SKM-1 treated with dmso at 0.1 percent for 144 hours (cell line): ENCODE results near the gene VTI1A.

Experiments used
- DNase-seq: peaks from one replicate; lab custom pipeline; 2025; ENCODE audit not compliant: unreplicated experiment; lab: John Stamatoyannopoulos, UW

The VTI1A gene

DNA sequence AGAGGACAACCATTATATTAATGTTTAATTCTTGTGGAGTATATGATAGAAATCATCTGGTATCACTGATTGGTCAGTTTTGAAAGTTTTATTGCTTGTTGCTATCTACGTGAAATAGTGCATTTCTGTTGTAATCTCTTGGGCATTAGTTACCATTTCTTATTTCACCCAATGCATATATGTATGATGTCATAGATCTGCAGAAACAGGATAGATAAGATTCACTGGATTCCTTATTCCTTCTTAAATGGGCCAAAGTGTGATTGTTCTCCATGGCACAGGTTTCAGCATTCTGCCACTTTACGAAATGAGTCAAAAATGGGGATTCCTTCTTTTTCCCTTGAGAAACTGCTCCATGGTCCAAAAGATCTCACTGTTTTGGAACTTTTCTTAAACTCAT is 56.6 kb downstream of the VTI1A start:
- DNase-seq, result no peak

DNA sequence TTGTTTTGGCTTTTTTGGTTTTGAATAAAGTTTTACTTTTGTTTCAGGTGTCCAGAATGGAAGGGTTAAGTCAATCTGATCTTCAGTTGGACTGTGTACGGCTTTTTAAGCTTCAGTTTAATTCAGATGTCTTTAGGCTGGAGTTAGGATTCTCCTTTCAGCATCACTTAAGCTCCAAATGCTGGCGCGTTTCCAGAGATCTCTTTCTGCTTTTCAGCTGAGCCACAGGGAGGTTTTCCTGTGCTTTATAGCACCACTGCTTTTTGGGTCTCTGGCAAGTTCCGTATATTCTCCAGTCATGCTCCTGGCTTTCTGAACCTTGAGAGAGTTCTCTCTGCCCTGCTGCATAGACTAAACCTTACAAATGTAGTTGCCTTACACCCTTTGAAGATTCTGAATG is 60.0 kb downstream of the VTI1A start:
- DNase-seq, result no peak

- DNase-seq, result no peak
Observed at GRCh38 chr10:112507988-112508387, 61.0 kb downstream of the VTI1A start.

GRCh38 chr10:112509558-112510291 is 62.7 kb downstream of the VTI1A start:
- DNase-seq, result no peak

GRCh38 chr10:112510384-112510783 is 63.4 kb downstream of the VTI1A start:
- DNase-seq, result no peak

DNA sequence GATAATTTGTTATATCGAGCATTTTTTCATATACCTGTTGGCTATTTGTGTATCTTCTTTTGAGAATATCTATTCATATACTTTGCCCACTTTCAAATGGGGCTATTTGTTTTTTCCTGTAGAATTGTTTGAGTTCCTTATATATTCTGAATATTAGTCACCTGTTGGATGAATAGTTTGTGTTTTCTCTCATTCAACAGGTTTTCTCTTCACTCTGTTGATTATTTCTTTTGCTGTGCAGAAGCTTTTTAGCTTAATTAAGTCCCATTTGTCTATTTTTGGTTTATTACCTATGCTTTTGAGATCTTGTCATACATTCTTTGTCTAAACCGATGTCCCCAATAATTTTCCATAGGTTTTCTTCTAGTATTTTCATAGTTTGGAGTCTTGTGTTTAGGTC is 65.3 kb downstream of the VTI1A start:
- DNase-seq, result no peak

DNA sequence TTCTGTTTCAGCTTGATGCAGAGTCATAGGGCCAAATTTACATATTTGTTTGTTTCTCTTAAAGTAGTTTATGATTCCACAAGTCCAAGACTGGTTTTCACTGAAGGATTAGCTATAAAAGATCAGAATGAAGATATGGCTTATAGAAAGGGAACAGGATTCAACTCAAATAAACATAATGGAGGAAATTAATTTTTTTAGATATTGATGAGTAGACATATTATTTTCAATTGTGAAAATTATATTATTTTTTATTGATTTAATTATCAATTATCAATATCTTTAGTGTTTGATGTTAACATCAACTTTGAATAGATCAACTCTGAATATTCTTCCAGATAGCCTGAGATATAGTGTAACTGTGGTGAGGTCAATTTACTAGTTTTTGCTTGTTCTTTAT is 68.1 kb downstream of the VTI1A start:
- no peak for DNase-seq

DNA sequence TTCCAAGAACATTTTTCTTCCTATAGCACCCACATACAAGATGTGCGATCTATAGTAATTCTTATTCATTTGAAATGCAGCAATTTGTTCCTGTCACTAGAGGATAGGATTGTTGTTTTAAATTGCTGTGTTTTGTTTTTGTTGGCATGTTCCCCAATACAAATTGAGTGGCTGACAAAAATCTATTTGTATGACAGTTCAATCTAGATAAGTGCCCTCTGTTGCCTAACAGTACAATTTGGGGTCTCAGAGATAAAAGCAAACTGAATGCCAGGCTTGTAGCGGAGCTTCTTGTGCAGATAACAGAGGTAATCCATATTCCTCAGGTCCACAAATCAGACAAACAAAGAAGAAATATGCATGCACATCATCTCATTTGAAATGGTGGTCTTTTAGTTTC is 68.8 kb downstream of the VTI1A start:
- DNase-seq, result no peak

- DNase-seq, result no peak
Observed at GRCh38 chr10:112517451-112517862, 70.4 kb downstream of the VTI1A start.

DNA sequence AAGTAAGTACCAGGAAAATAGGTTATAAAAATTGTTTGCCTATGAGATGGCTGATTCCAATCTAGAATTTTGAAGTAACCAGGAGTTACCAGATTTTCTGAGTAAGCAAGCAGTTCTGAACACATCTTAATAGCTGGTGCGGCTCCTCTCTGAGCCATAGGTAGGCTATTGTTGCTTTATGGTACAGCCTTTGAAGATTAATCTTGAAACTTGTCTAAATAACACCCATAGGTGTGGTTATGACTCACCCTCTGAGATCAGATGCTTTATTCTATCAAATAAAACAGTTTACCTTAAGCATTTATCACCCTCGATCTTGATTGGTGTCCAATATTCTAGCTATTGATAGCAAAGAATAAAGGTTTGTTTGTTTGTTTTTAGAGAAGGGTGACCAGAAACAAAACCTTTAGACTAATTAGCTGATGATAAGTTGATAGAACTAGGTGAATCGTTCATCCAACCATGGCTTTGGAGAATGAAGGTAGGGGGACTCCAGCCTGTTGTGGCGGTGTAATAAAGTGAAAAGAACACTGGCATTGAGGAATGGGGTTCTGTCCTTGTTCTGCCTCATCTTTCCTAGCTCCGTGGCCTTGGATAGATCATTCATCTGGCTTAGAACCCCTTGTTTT is 72.2 kb downstream of the VTI1A start:
- DNase-seq, result no peak

DNA sequence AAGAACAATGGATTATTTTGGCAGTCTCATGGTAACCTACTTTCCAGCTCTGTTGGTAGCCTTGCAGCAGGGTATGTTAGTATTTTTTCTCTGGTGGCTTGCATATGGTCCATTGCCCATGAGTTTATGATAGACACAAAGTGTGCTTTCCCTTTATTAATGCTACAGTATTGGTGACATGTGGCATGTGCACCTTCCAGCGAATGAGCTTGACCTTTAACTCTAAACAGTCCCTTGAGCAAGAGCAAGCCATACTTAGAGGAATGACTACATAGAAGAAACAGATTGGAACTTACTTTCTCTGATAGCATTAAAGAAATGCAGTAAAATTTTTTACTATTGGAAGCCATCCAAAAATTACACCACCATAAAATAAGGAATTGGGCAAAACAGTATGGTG is 73.9 kb downstream of the VTI1A start:
- DNase-seq, result no peak

GRCh38 chr10:112524641-112525040 is 77.6 kb downstream of the VTI1A start:
- DNase-seq, result no peak

GRCh38 chr10:112525200-112525599 is 78.2 kb downstream of the VTI1A start:
- DNase-seq, result no peak

GRCh38 chr10:112526139-112526538 is 79.1 kb downstream of the VTI1A start:
- no peak for DNase-seq

DNA sequence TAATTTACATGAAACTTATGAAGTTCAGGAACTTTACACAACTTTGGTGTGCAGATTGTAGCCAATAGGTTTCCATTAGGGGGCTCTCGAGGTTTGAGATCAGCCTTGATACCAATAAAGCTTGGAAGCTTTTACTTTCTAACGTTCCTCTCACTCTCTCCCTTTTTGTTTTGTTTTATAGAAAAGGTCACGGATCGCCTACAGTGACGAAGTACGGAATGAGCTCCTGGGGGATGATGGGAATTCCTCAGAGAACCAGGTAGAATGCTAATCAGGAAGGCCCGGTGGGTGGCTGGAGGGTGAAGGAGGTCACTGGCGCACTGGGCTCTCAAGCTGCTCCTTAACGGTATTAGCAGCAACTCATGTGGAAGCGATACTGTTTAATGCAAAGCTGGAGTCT is 79.9 kb downstream of the VTI1A start:
- no peak for DNase-seq

DNA sequence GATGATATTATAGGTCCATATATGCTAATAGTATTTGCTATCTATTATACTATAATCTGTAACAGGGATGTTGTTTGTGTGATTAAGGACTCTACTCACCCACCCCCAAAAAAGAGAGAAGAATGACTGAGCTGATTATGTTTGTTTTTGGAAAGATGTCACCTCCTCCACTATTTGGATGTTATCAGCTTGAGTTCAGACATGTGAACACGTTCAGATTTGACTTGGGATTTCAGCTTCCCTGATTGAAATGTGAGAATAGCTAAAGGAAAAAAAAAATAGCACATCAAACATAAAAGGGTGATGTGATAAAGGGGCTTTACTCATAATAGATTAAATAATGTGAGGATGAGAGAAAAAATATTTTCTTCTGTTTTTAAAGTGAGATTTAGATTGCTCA is 81.2 kb downstream of the VTI1A start:
- no peak for DNase-seq

GRCh38 chr10:112531421-112531820 is 84.4 kb downstream of the VTI1A start:
- DNase-seq, result no peak

GRCh38 chr10:112532189-112532588 is 85.2 kb downstream of the VTI1A start:
- peak; percentile 25 for DNase-seq

- DNase-seq, result no peak
Observed at GRCh38 chr10:112532956-112533355, 85.9 kb downstream of the VTI1A start.

DNA sequence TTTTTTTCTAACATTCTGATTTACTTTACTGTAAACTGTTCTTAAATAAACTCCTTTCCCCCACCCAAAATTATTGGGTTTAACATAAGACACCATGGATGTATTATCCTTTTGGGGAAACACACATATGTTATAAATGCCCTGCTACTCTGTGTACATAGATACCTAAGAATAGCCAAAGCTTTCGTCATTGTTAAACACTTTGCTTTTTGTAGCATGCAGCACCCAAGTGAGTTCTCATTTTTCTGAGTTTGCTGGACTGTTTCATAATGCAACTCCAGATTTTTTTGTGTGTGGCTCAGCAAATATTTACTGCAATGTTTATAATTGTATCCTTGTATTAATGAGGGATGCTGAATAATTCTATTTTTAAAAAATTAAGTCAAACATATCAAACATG is 86.9 kb downstream of the VTI1A start:
- DNase-seq, result no peak

DNA sequence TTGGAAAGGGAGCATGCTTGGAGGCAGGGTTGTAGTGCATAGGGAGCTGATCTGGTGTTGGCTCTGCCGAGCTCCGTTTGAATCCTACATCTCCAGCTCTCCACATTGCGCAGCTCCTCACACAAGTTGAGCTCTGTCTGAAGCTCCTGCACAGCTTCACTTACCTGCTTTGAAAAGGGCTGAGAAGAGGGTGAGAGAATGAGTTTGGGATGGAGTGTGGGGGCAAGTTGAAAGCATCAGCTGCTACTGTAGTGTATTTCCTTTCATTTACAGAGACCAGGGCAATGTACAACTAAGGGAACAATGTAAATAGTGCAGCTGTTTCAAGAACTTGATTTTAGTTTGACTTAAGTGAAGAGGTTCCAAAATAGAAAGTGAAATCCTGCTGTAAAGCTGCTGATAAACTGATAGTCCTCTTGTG is 88.5 kb downstream of the VTI1A start:
- no peak for DNase-seq

GRCh38 chr10:112536663-112537062 is 89.6 kb downstream of the VTI1A start:
- no peak for DNase-seq

- DNase-seq, result no peak
Observed at GRCh38 chr10:112538168-112538567, 91.2 kb downstream of the VTI1A start.
